Choroid plexus epithelial cell (primary cell): ENCODE measurements around the gene DNTTIP2.

Source experiments
- DNase-seq: peaks from one replicate; pipeline ENCODE4 v3.0.0-alpha.2; 2010; ENCODE audit warnings: low read depth
- H3K4me3 ChIP-seq: 2 replicates; pipeline ENCODE4 v1.5.1; 2011; ENCODE audit warnings: low read depth, mild to moderate bottlenecking, control low read depth, low read length, moderate library complexity
- TF ChIP-seq, protein P1 (sequence below): conservative IDR thresholded peaks from 2 replicates; pipeline ENCODE4 v1.5.1; 2011; ENCODE audit warnings: low read depth, mild to moderate bottlenecking, control low read depth, inconsistent platforms, low read length, moderate library complexity

Gene DNTTIP2

DNA sequence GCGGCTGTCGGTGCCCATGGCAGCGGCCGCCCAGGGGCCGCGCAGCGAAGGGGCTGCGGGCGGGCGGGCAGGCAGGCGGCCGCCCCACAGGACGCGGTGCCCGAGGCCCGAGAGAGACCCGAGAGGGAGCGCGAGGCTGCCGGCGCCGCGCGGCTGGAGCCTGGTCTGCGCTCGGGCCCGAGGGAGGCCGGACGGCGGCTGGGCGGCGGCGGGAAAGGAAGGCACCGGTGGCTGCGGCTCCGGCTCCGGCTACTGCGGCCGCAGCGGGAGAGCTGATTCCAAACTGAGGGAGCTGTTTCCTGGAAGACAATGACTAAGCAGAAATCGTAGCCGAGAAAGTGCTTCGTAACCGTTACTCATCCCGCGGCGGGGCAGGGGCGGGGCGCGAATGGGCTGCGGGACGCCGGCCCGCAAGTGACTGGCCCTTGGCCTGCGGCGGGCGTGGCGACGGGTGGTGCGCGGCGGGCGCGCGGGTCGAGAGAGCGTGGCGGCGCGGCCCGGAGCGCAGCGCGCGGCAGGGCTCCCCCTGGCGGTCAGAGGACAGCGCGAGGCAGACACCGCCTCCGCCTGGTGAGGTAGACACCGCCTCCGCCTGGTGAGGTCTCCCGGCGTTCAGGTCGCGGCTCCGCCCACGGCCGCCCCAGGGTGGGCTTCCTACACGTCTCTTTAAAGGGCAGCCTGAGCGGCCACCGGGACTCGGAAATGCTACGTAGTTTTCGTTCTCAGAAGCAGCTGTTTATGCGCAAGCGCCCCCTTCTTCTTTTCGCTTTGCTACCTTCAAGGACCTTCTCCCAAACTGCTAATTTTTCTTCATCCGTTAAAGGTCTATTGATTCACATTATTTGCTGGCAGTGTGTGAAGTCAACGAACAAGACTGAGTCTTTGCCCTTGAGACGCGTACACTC, 30.4 kb upstream of the DNTTIP2 start, which contains the start of gene GCLM:
Gene GCLM, minus strand, starts transcription at position 285 of the 905 bp plus-strand sequence. Its CDS starts 267 bp downstream, at position 18.
- TF ChIP-seq, protein P1, sequence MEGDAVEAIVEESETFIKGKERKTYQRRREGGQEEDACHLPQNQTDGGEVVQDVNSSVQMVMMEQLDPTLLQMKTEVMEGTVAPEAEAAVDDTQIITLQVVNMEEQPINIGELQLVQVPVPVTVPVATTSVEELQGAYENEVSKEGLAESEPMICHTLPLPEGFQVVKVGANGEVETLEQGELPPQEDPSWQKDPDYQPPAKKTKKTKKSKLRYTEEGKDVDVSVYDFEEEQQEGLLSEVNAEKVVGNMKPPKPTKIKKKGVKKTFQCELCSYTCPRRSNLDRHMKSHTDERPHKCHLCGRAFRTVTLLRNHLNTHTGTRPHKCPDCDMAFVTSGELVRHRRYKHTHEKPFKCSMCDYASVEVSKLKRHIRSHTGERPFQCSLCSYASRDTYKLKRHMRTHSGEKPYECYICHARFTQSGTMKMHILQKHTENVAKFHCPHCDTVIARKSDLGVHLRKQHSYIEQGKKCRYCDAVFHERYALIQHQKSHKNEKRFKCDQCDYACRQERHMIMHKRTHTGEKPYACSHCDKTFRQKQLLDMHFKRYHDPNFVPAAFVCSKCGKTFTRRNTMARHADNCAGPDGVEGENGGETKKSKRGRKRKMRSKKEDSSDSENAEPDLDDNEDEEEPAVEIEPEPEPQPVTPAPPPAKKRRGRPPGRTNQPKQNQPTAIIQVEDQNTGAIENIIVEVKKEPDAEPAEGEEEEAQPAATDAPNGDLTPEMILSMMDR: peak; percentile 68

DNA sequence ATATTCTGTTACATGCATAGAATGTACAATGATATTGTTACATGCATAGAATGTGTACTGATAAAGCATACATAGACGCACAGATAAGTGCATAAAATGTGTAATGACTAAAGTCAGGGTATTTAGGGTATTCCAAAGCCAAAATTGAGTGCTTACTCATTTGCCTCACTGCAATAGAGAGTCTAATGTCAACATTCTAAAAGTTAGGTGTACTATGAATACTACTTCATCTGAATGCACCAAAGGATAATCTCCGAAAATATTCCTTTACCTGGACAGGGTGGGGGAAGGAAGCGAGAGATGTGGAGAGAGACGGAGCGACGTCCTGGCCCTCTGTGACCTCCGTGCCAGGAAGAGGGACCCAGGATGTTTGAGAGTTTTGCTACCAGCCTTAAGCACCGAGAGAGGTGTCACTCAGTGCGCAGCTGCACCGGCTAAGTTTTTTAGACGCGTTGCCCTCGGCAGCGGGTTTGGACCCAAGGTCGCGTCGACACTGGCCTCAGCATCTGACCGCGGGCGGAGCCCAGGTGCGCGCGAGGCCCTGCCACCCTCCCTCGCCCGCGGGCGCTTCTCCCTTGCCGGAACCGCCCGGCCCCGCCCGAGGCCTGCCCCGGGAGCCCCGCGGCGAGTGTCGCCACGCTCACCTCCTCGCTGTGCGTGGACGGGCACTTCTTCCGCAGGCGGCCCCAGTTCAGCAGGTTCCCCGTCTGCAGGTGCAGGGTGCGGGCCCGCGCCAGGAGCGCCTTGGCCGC, 29.6 kb upstream of the DNTTIP2 start:
- peak overlapping the region; percentile 78 for H3K4me3 ChIP-seq
- no peak for DNase-seq
- TF ChIP-seq, protein P1: no peak

More for the DNA sequence above, 30.4 kb upstream of the DNTTIP2 start, which contains the start of gene GCLM:
- H3K4me3 ChIP-seq: peak within 1 kb of the TSS; percentile 78
- DNase-seq: peak; percentile 93

DNA sequence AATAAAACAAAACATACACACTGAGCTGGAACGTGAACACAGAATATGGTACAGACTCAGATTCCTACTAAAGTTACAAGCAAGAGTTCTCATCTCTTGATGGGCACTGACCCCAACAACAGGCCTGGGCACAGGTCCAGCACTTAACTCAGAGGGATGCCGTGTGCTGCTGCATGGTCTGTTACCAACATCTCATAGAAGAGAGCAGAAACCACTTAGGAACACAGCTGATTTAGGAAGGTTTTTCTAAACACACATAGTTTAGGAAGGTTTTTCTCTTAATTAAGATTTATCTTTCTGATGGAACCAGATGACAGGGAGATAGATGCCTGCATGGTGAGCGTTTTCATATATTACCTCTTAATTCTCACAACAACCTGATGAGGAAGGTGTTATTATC, 28.7 kb upstream of the DNTTIP2 start:
- TF ChIP-seq, protein P1: no peak
- peak; percentile 74 for DNase-seq
- H3K4me3 ChIP-seq: peak overlapping the region; percentile 78

DNA sequence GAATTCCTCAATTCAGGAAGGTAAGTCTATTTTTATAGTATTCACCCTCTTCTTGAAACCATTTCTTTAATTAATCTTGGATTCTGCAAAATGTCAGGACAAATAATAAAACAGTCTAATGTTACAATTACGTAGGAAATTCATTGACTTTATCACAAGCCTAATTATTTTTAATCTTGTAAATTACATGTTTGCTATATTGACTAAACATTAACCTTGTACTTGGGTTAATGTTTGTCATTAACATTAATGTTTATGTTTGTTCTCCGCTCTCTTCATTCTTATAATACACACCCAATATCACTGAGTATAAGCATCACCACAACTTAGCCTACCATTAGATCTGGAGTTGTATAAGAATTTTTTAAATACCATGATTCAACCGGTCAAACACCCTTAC, 27.5 kb upstream of the DNTTIP2 start:
- no peak for DNase-seq
- no peak overlapping the region for H3K4me3 ChIP-seq
- TF ChIP-seq, protein P1: no peak

DNA sequence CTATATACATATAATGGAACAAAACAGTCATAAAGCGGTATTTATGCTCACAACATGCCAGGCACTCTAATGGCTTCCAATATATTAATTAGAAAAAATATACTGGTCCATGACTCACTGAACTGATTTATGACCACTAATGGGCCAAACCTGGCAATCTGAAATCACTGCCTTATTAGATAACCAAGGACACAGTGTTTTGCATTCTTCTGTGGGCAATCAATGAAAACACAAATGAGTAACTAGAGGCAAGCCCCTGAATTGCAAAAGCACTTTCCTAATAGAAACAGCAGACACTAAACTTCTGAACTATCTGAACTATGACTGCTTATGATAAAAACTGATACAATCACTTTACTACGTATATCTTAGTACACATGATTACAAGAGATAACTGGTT, 26.7 kb upstream of the DNTTIP2 start:
- DNase-seq: peak; percentile 46
- H3K4me3 ChIP-seq: no peak overlapping the region
- TF ChIP-seq, protein P1: no peak

DNA sequence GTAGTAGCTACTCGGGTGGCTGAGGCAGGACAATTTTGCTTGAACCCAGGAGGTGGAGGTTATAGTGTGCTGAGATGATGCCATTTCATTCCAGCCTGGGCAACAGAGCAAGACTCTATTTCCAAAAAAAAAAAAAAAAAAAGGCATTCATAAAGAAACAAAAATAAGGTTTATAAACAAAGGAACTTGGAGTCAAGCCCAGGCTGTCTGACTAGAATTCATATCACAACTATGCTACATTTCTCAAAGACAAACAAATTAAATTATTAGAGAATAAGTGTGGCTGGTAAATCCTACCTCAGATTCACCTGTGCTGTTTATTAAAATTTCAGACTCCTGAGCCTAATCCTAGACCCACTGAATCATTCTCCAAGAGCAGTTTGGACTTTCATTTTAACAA, 26.0 kb upstream of the DNTTIP2 start:
- no peak overlapping the region for H3K4me3 ChIP-seq
- DNase-seq: peak; percentile 54

More for the DNA sequence above, 26.0 kb upstream of the DNTTIP2 start:
- TF ChIP-seq, protein P1: no peak
